ENCODE data around the gene GAS2L1.
A peak's percentile ranks its signal among the peaks of the same experiment; 100 is the strongest.

The GAS2L1 gene

GRCh38 chr22:29300467-29300806, 6.0 kb upstream of the GAS2L1 start:
- H3K9ac ChIP-seq (ENCODE audit: low read length in 5 of 5) = no peak overlapping the region
- no peak overlapping the region for H3K4me3 ChIP-seq (ENCODE audit: low read depth in 1 of 5, low read length in 5 of 5)
- H3K36me3 ChIP-seq (ENCODE audit: control insufficient read depth in 5 of 5, insufficient read depth in 5 of 5, low read length in 5 of 5) = peaks cover 6 to 63% (median 56%) of the 10 kb centered on the region in 5 donors
- peaks cover 0 to 18% (median 14%) of the 10 kb centered on the region in 5 donors for H3K4me1 ChIP-seq (ENCODE audit: control insufficient read depth in 5 of 5, insufficient read depth in 5 of 5, low read length in 5 of 5)
- no peak overlapping the region for H3K27ac ChIP-seq (ENCODE audit: low read depth, low read length)
- H3K9me3 ChIP-seq (ENCODE audit: control insufficient read depth in 5 of 5, low read length in 5 of 5) = no peaks in the 10 kb centered on the region
- H3K27me3 ChIP-seq (ENCODE audit: control insufficient read depth in 5 of 5, insufficient read depth in 4 of 5, low read length in 5 of 5) = no peaks in the 10 kb centered on the region

- Histone ChIP-seq H3K9me3 (ENCODE audit: control insufficient read depth in 5 of 5, low read length in 5 of 5) (no peaks in the 10 kb centered on the region), H3K4me1 (ENCODE audit: control insufficient read depth in 5 of 5, insufficient read depth in 5 of 5, low read length in 5 of 5) (peaks cover 2 to 20% (median 17%) of the 10 kb centered on the region in 5 donors), H3K27me3 (ENCODE audit: control insufficient read depth in 5 of 5, insufficient read depth in 4 of 5, low read length in 5 of 5) (no peaks in the 10 kb centered on the region), H3K27ac (ENCODE audit: low read depth, low read length) (no peak overlapping the region), H3K9ac (ENCODE audit: low read length in 5 of 5) (no peak overlapping the region), H3K4me3 (ENCODE audit: low read depth in 1 of 5, low read length in 5 of 5) (no peak overlapping the region), H3K36me3 (ENCODE audit: control insufficient read depth in 5 of 5, insufficient read depth in 5 of 5, low read length in 5 of 5) (peaks cover 4 to 57% (median 50%) of the 10 kb centered on the region in 5 donors)
These were observed 5.4 kb upstream of the GAS2L1 start for GRCh38 chr22:29300807-29301601.

GRCh38 chr22:29301716-29302401, 4.6 kb upstream of the GAS2L1 start:
- H3K27me3 ChIP-seq (ENCODE audit: control insufficient read depth in 5 of 5, insufficient read depth in 4 of 5, low read length in 5 of 5) = no peaks in the 10 kb centered on the region
- no peak overlapping the region for H3K27ac ChIP-seq (ENCODE audit: low read depth, low read length)
- no peak overlapping the region for H3K4me3 ChIP-seq (ENCODE audit: low read depth in 1 of 5, low read length in 5 of 5)
- peaks cover 0 to 49% (median 41%) of the 10 kb centered on the region in 5 donors for H3K36me3 ChIP-seq (ENCODE audit: control insufficient read depth in 5 of 5, insufficient read depth in 5 of 5, low read length in 5 of 5)
- H3K9ac ChIP-seq (ENCODE audit: low read length in 5 of 5) = no peak overlapping the region
- H3K9me3 ChIP-seq (ENCODE audit: control insufficient read depth in 5 of 5, low read length in 5 of 5) = no peaks in the 10 kb centered on the region
- peaks cover 2 to 27% (median 22%) of the 10 kb centered on the region in 5 donors for H3K4me1 ChIP-seq (ENCODE audit: control insufficient read depth in 5 of 5, insufficient read depth in 5 of 5, low read length in 5 of 5)

GRCh38 chr22:29302402-29302680, 4.1 kb upstream of the GAS2L1 start:
- H3K9ac ChIP-seq (ENCODE audit: low read length in 5 of 5) = no peak overlapping the region
- H3K9me3 ChIP-seq (ENCODE audit: control insufficient read depth in 5 of 5, low read length in 5 of 5) = no peaks in the 10 kb centered on the region
- no peaks in the 10 kb centered on the region for H3K27me3 ChIP-seq (ENCODE audit: control insufficient read depth in 5 of 5, insufficient read depth in 4 of 5, low read length in 5 of 5)
- peaks cover 0 to 44% (median 37%) of the 10 kb centered on the region in 5 donors for H3K36me3 ChIP-seq (ENCODE audit: control insufficient read depth in 5 of 5, insufficient read depth in 5 of 5, low read length in 5 of 5)
- H3K4me1 ChIP-seq (ENCODE audit: control insufficient read depth in 5 of 5, insufficient read depth in 5 of 5, low read length in 5 of 5) = peaks cover 2 to 28% (median 24%) of the 10 kb centered on the region in 5 donors
- no peak overlapping the region for H3K4me3 ChIP-seq (ENCODE audit: low read depth in 1 of 5, low read length in 5 of 5)
- no peak overlapping the region for H3K27ac ChIP-seq (ENCODE audit: low read depth, low read length)

GRCh38 chr22:29302681-29303465, 3.6 kb upstream of the GAS2L1 start:
- no peak overlapping the region for H3K27ac ChIP-seq (ENCODE audit: low read depth, low read length)
- peaks cover 0 to 39% (median 31%) of the 10 kb centered on the region in 5 donors for H3K36me3 ChIP-seq (ENCODE audit: control insufficient read depth in 5 of 5, insufficient read depth in 5 of 5, low read length in 5 of 5)
- no peak overlapping the region for H3K4me3 ChIP-seq (ENCODE audit: low read depth in 1 of 5, low read length in 5 of 5)
- no peaks in the 10 kb centered on the region for H3K9me3 ChIP-seq (ENCODE audit: control insufficient read depth in 5 of 5, low read length in 5 of 5)
- no peaks in the 10 kb centered on the region for H3K27me3 ChIP-seq (ENCODE audit: control insufficient read depth in 5 of 5, insufficient read depth in 4 of 5, low read length in 5 of 5)
- H3K4me1 ChIP-seq (ENCODE audit: control insufficient read depth in 5 of 5, insufficient read depth in 5 of 5, low read length in 5 of 5) = peaks cover 2 to 33% (median 29%) of the 10 kb centered on the region in 5 donors
- H3K9ac ChIP-seq (ENCODE audit: low read length in 5 of 5) = peak overlapping the region in 1 of 5 donors; percentile 25

GRCh38 chr22:29305836-29306174, 645 bp upstream of the GAS2L1 start:
- H3K27me3 ChIP-seq (ENCODE audit: control insufficient read depth in 5 of 5, insufficient read depth in 4 of 5, low read length in 5 of 5) = peaks cover 0 to under 1% (median 0%) of the 10 kb centered on the region in 5 donors
- no peak overlapping the region for H3K9ac ChIP-seq (ENCODE audit: low read length in 5 of 5)
- no peak overlapping the region for H3K27ac ChIP-seq (ENCODE audit: low read depth, low read length)
- peaks cover 0 to 9% (median 5%) of the 10 kb centered on the region in 5 donors for H3K36me3 ChIP-seq (ENCODE audit: control insufficient read depth in 5 of 5, insufficient read depth in 5 of 5, low read length in 5 of 5)
- peak overlapping the region in 4 of 5 donors; percentile 84 to 88 (median 85) for H3K4me3 ChIP-seq (ENCODE audit: low read depth in 1 of 5, low read length in 5 of 5)
- H3K4me1 ChIP-seq (ENCODE audit: control insufficient read depth in 5 of 5, insufficient read depth in 5 of 5, low read length in 5 of 5) = peaks cover 13 to 61% (median 56%) of the 10 kb centered on the region in 5 donors
- H3K9me3 ChIP-seq (ENCODE audit: control insufficient read depth in 5 of 5, low read length in 5 of 5) = no peaks in the 10 kb centered on the region

GRCh38 chr22:29306835-29307595, 565 bp downstream of the GAS2L1 start:
- Histone ChIP-seq H3K36me3 (ENCODE audit: control insufficient read depth in 5 of 5, insufficient read depth in 5 of 5, low read length in 5 of 5) (peaks cover 0 to 1% (median 0%) of the 10 kb centered on the region in 5 donors), H3K27ac (ENCODE audit: low read depth, low read length) (peak overlapping the region; percentile 67), H3K4me3 (ENCODE audit: low read depth in 1 of 5, low read length in 5 of 5) (peak overlapping the region; percentile 84 to 89 (median 86)), H3K9me3 (ENCODE audit: control insufficient read depth in 5 of 5, low read length in 5 of 5) (no peaks in the 10 kb centered on the region), H3K4me1 (ENCODE audit: control insufficient read depth in 5 of 5, insufficient read depth in 5 of 5, low read length in 5 of 5) (peaks cover 16 to 71% (median 67%) of the 10 kb centered on the region in 5 donors), H3K9ac (ENCODE audit: low read length in 5 of 5) (peak overlapping the region in 4 of 5 donors; percentile 66 to 85 (median 76)), H3K27me3 (ENCODE audit: control insufficient read depth in 5 of 5, insufficient read depth in 4 of 5, low read length in 5 of 5) (peaks cover 0 to 3% (median 0%) of the 10 kb centered on the region in 5 donors)

- Histone ChIP-seq H3K4me3 (ENCODE audit: low read depth in 1 of 5, low read length in 5 of 5) (peak overlapping the region; percentile 84 to 89 (median 86)), H3K4me1 (ENCODE audit: control insufficient read depth in 5 of 5, insufficient read depth in 5 of 5, low read length in 5 of 5) (peaks cover 16 to 71% (median 61%) of the 10 kb centered on the region in 5 donors), H3K9ac (ENCODE audit: low read length in 5 of 5) (peak overlapping the region in 4 of 5 donors; percentile 66 to 85 (median 76)), H3K27me3 (ENCODE audit: control insufficient read depth in 5 of 5, insufficient read depth in 4 of 5, low read length in 5 of 5) (peaks cover 0 to 3% (median 0%) of the 10 kb centered on the region in 5 donors), H3K9me3 (ENCODE audit: control insufficient read depth in 5 of 5, low read length in 5 of 5) (no peaks in the 10 kb centered on the region), H3K27ac (ENCODE audit: low read depth, low read length) (peak overlapping the region; percentile 67), H3K36me3 (ENCODE audit: control insufficient read depth in 5 of 5, insufficient read depth in 5 of 5, low read length in 5 of 5) (peaks cover 0 to 5% (median 0%) of the 10 kb centered on the region in 5 donors)
These were observed 1.2 kb downstream of the GAS2L1 start for GRCh38 chr22:29307596-29308147.

GRCh38 chr22:29308148-29308790, 1.8 kb downstream of the GAS2L1 start:
- Histone ChIP-seq H3K9ac (ENCODE audit: low read length in 5 of 5) (peak overlapping the region in 2 of 5 donors; percentile 24 to 85), H3K36me3 (ENCODE audit: control insufficient read depth in 5 of 5, insufficient read depth in 5 of 5, low read length in 5 of 5) (peaks cover 0 to 5% (median 0%) of the 10 kb centered on the region in 5 donors), H3K27ac (ENCODE audit: low read depth, low read length) (peak overlapping the region; percentile 67), H3K4me1 (ENCODE audit: control insufficient read depth in 5 of 5, insufficient read depth in 5 of 5, low read length in 5 of 5) (peaks cover 16 to 70% (median 59%) of the 10 kb centered on the region in 5 donors), H3K9me3 (ENCODE audit: control insufficient read depth in 5 of 5, low read length in 5 of 5) (no peaks in the 10 kb centered on the region), H3K4me3 (ENCODE audit: low read depth in 1 of 5, low read length in 5 of 5) (peak overlapping the region in 4 of 5 donors; percentile 84 to 88 (median 85)), H3K27me3 (ENCODE audit: control insufficient read depth in 5 of 5, insufficient read depth in 4 of 5, low read length in 5 of 5) (peaks cover 0 to 3% (median 0%) of the 10 kb centered on the region in 5 donors)
